ENCODE measurements around the gene SMARCA4.
"Not testable (repeated sequence)": the region's sequence is repeated elsewhere in the genome, so short reads cannot be mapped to it uniquely, and the experiment has no call there.

The SMARCA4 gene

GRCh38 chr19:11098861-11099260 is 138.0 kb downstream of the SMARCA4 start:
- peaks cover 29% of the 10 kb centered on the region for H3K36me3 ChIP-seq (ENCODE audit: control insufficient read depth, insufficient read depth, low read length)
- H3K27ac ChIP-seq (ENCODE audit: low read length): no peak overlapping the region
- DNase-seq (ENCODE audit: low read depth, low spot score): no peak
- no peak overlapping the region for H3K4me3 ChIP-seq (ENCODE audit: low read length)
- no peaks in the 10 kb centered on the region for H3K27me3 ChIP-seq (ENCODE audit: control insufficient read depth, insufficient read depth, low read length)
- no peaks in the 10 kb centered on the region for H3K9me3 ChIP-seq (ENCODE audit: control insufficient read depth, insufficient read depth, low read length)
- H3K4me1 ChIP-seq (ENCODE audit: control insufficient read depth, insufficient read depth, low read length): no peaks in the 10 kb centered on the region; the same call in 1 of the 2 replicates
- WGBS (ENCODE audit: insufficient coverage, insufficient read length): no CpG with 5 or more reads among the region's 3 CpGs

- Histone ChIP-seq H3K4me3 (ENCODE audit: low read length) (no peak overlapping the region), H3K4me1 (ENCODE audit: control insufficient read depth, insufficient read depth, low read length) (no peaks in the 10 kb centered on the region), H3K9me3 (ENCODE audit: control insufficient read depth, insufficient read depth, low read length) (no peaks in the 10 kb centered on the region), H3K27me3 (ENCODE audit: control insufficient read depth, insufficient read depth, low read length) (no peaks in the 10 kb centered on the region), H3K27ac (ENCODE audit: low read length) (no peak overlapping the region), H3K36me3 (ENCODE audit: control insufficient read depth, insufficient read depth, low read length) (peaks cover 29% of the 10 kb centered on the region)
- no CpG with 5 or more reads among the region's 12 CpGs for WGBS (ENCODE audit: insufficient coverage, insufficient read length)
- DNase-seq (ENCODE audit: low read depth, low spot score): no peak
Observed at GRCh38 chr19:11100049-11100448, 139.2 kb downstream of the SMARCA4 start.

- no CpG with 5 or more reads among the region's 5 CpGs for WGBS (ENCODE audit: insufficient coverage, insufficient read length)
- H3K27me3 ChIP-seq (ENCODE audit: control insufficient read depth, insufficient read depth, low read length): no peaks in the 10 kb centered on the region
- no peak for DNase-seq (ENCODE audit: low read depth, low spot score)
- no peak overlapping the region for H3K4me3 ChIP-seq (ENCODE audit: low read length)
- no peaks in the 10 kb centered on the region; the same call in 1 of the 2 replicates for H3K4me1 ChIP-seq (ENCODE audit: control insufficient read depth, insufficient read depth, low read length)
- no peaks in the 10 kb centered on the region for H3K9me3 ChIP-seq (ENCODE audit: control insufficient read depth, insufficient read depth, low read length)
- no peak overlapping the region for H3K27ac ChIP-seq (ENCODE audit: low read length)
- H3K36me3 ChIP-seq (ENCODE audit: control insufficient read depth, insufficient read depth, low read length): peaks cover 35% of the 10 kb centered on the region
Observed at GRCh38 chr19:11101057-11101456, 140.2 kb downstream of the SMARCA4 start.

- no peaks in the 10 kb centered on the region; the same call in 1 of the 2 replicates for H3K4me1 ChIP-seq (ENCODE audit: control insufficient read depth, insufficient read depth, low read length)
Observed at GRCh38 chr19:11102944-11103343, 142.1 kb downstream of the SMARCA4 start.

GRCh38 chr19:11103667-11104066 is 142.8 kb downstream of the SMARCA4 start:
- H3K4me1 ChIP-seq (ENCODE audit: control insufficient read depth, insufficient read depth, low read length); H3K27me3 ChIP-seq (ENCODE audit: control insufficient read depth, insufficient read depth, low read length); DNase-seq (ENCODE audit: low read depth, low spot score); H3K27ac ChIP-seq (ENCODE audit: low read length); H3K4me3 ChIP-seq (ENCODE audit: low read length); H3K9me3 ChIP-seq (ENCODE audit: control insufficient read depth, insufficient read depth, low read length): not testable (repeated sequence)
- H3K36me3 ChIP-seq (ENCODE audit: control insufficient read depth, insufficient read depth, low read length): peaks cover 49% of the 10 kb centered on the region
- no CpG with 5 or more reads among the region's 10 CpGs for WGBS (ENCODE audit: insufficient coverage, insufficient read length)

More at GRCh38 chr19:11102944-11103343, 142.1 kb downstream of the SMARCA4 start:
- H3K36me3 ChIP-seq (ENCODE audit: control insufficient read depth, insufficient read depth, low read length): peaks cover 44% of the 10 kb centered on the region
- WGBS (ENCODE audit: insufficient coverage, insufficient read length): no CpG with 5 or more reads among the region's 16 CpGs
- H3K4me3 ChIP-seq (ENCODE audit: low read length): no peak overlapping the region
- H3K27ac ChIP-seq (ENCODE audit: low read length): no peak overlapping the region
- DNase-seq (ENCODE audit: low read depth, low spot score): no peak
- no peaks in the 10 kb centered on the region for H3K27me3 ChIP-seq (ENCODE audit: control insufficient read depth, insufficient read depth, low read length)
- no peaks in the 10 kb centered on the region for H3K9me3 ChIP-seq (ENCODE audit: control insufficient read depth, insufficient read depth, low read length)

GRCh38 chr19:11105014-11105636 is 144.3 kb downstream of the SMARCA4 start:
- no CpG with 5 or more reads among the region's 36 CpGs for WGBS (ENCODE audit: insufficient coverage, insufficient read length)
- H3K27me3 ChIP-seq (ENCODE audit: control insufficient read depth, insufficient read depth, low read length): no peaks in the 10 kb centered on the region
- H3K4me3 ChIP-seq (ENCODE audit: low read length): no peak overlapping the region
- peaks cover 50% of the 10 kb centered on the region for H3K36me3 ChIP-seq (ENCODE audit: control insufficient read depth, insufficient read depth, low read length)
- no peaks in the 10 kb centered on the region for H3K9me3 ChIP-seq (ENCODE audit: control insufficient read depth, insufficient read depth, low read length)
- no peaks in the 10 kb centered on the region; the same call in 1 of the 2 replicates for H3K4me1 ChIP-seq (ENCODE audit: control insufficient read depth, insufficient read depth, low read length)
- H3K27ac ChIP-seq (ENCODE audit: low read length): no peak overlapping the region
- no peak for DNase-seq (ENCODE audit: low read depth, low spot score)

- Histone ChIP-seq H3K9me3 (ENCODE audit: control insufficient read depth, insufficient read depth, low read length) (no peaks in the 10 kb centered on the region), H3K36me3 (ENCODE audit: control insufficient read depth, insufficient read depth, low read length) (peaks cover 54% of the 10 kb centered on the region), H3K4me1 (ENCODE audit: control insufficient read depth, insufficient read depth, low read length) (no peaks in the 10 kb centered on the region; the same call in 1 of the 2 replicates), H3K4me3 (ENCODE audit: low read length) (no peak overlapping the region), H3K27me3 (ENCODE audit: control insufficient read depth, insufficient read depth, low read length) (no peaks in the 10 kb centered on the region), H3K27ac (ENCODE audit: low read length) (no peak overlapping the region)
- no peak for DNase-seq (ENCODE audit: low read depth, low spot score)
- WGBS (ENCODE audit: insufficient coverage, insufficient read length): no CpG with 5 or more reads among the region's 13 CpGs
Observed at GRCh38 chr19:11106477-11106876, 145.6 kb downstream of the SMARCA4 start.

- Histone ChIP-seq H3K9me3 (ENCODE audit: control insufficient read depth, insufficient read depth, low read length) (no peaks in the 10 kb centered on the region), H3K4me3 (ENCODE audit: low read length) (no peak overlapping the region), H3K36me3 (ENCODE audit: control insufficient read depth, insufficient read depth, low read length) (peaks cover 62% of the 10 kb centered on the region), H3K27ac (ENCODE audit: low read length) (no peak overlapping the region), H3K27me3 (ENCODE audit: control insufficient read depth, insufficient read depth, low read length) (no peaks in the 10 kb centered on the region), H3K4me1 (ENCODE audit: control insufficient read depth, insufficient read depth, low read length) (no peaks in the 10 kb centered on the region; the same call in 1 of the 2 replicates)
- no peak for DNase-seq (ENCODE audit: low read depth, low spot score)
- WGBS (ENCODE audit: insufficient coverage, insufficient read length): no CpG with 5 or more reads among the region's 6 CpGs
Observed at GRCh38 chr19:11108746-11109145, 147.9 kb downstream of the SMARCA4 start.

GRCh38 chr19:11111117-11111770 is 150.4 kb downstream of the SMARCA4 start:
- peaks cover 72% of the 10 kb centered on the region for H3K36me3 ChIP-seq (ENCODE audit: control insufficient read depth, insufficient read depth, low read length)
- WGBS (ENCODE audit: insufficient coverage, insufficient read length): no CpG with 5 or more reads among the region's 15 CpGs

GRCh38 chr19:11111771-11112144 is 150.9 kb downstream of the SMARCA4 start:
- Histone ChIP-seq H3K27me3 (ENCODE audit: control insufficient read depth, insufficient read depth, low read length) (no peaks in the 10 kb centered on the region), H3K4me1 (ENCODE audit: control insufficient read depth, insufficient read depth, low read length) (no peaks in the 10 kb centered on the region), H3K27ac (ENCODE audit: low read length) (no peak overlapping the region), H3K9me3 (ENCODE audit: control insufficient read depth, insufficient read depth, low read length) (no peaks in the 10 kb centered on the region), H3K36me3 (ENCODE audit: control insufficient read depth, insufficient read depth, low read length) (peaks cover 72% of the 10 kb centered on the region), H3K4me3 (ENCODE audit: low read length) (no peak overlapping the region)
- no CpG with 5 or more reads among the region's 8 CpGs for WGBS (ENCODE audit: insufficient coverage, insufficient read length)
- no peak for DNase-seq (ENCODE audit: low read depth, low spot score)

More at GRCh38 chr19:11111117-11111770, 150.4 kb downstream of the SMARCA4 start:
- no peak overlapping the region for H3K4me3 ChIP-seq (ENCODE audit: low read length)
- no peaks in the 10 kb centered on the region for H3K4me1 ChIP-seq (ENCODE audit: control insufficient read depth, insufficient read depth, low read length)
- no peaks in the 10 kb centered on the region for H3K9me3 ChIP-seq (ENCODE audit: control insufficient read depth, insufficient read depth, low read length)
- DNase-seq (ENCODE audit: low read depth, low spot score): no peak
- no peak overlapping the region for H3K27ac ChIP-seq (ENCODE audit: low read length)
- no peaks in the 10 kb centered on the region for H3K27me3 ChIP-seq (ENCODE audit: control insufficient read depth, insufficient read depth, low read length)
